Gastrocnemius medialis (tissue), 4 donors: Measurements from ENCODE around the gene CDK5RAP1. TPM values are rescaled to one million over a fixed set of nuclear protein-coding genes. Genes with fewer than 3 reads are reported as not detected.
"Not testable (repeated sequence)": the region's sequence is repeated elsewhere in the genome, so short reads cannot be mapped to it uniquely, and the experiment has no call there.

Experiments used
- ATAC-seq, 2 donors: fragments of 150-250 bp; one replicate each; pipeline ENCODE4 v1.9.1; 2016
- DNase-seq, 2 donors: peaks; one replicate each; pipeline ENCODE4 v3.0.0-alpha.2; 2019
- H3K27ac ChIP-seq, 4 donors: fragments of 200-600 bp; sonication (generic); 1 replicate in 1 of 4; 2 replicates in 3 of 4; pipeline ENCODE4 v1.5.1; 2016 to 2018; ENCODE audit warnings: mild to moderate bottlenecking in 2 of 4, moderate library complexity in 1 of 4
- H3K27me3 ChIP-seq, 3 donors: fragments of 200-600 bp; sonication (generic) in 2 of 3; 1 replicate in 1 of 3; 2 replicates in 2 of 3; pipeline versions ENCODE4 v1.5.1 to v1.6.0; 2016 to 2019; ENCODE audit warnings: mild to moderate bottlenecking in 1 of 3, moderate library complexity in 1 of 3
- H3K36me3 ChIP-seq, 2 donors: fragments of 200-600 bp; sonication (generic) in 1 of 2; one replicate each; pipeline ENCODE4 v1.5.1; 2017 to 2018
- H3K4me1 ChIP-seq, 2 donors: fragments of 200-600 bp; sonication (generic) in 1 of 2; one replicate each; pipeline ENCODE4 v1.5.1; 2016 to 2017; ENCODE audit warnings: mild to moderate bottlenecking in 2 of 2
- H3K4me3 ChIP-seq, 4 donors: fragments of 200-600 bp; sonication (generic) in 3 of 4; 1 replicate in 1 of 4; 2 replicates in 3 of 4; pipeline ENCODE4 v1.5.1; 2016 to 2019; ENCODE audit warnings: mild to moderate bottlenecking in 2 of 4
- H3K9me3 ChIP-seq, 3 donors: fragments of 200-600 bp; sonication (generic) in 2 of 3; 1 replicate in 1 of 3; 2 replicates in 2 of 3; pipeline ENCODE4 v1.5.1; 2016 to 2019
- POLR2A ChIP-seq, 2 donors: fragments of 450-650 bp; IDR thresholded peaks; one replicate each; pipeline ENCODE4 v1.6.1; 2017; ENCODE audit warnings: antibody characterized with exemption in 2 of 2, mild to moderate bottlenecking in 2 of 2, moderate library complexity in 2 of 2
- in situ Hi-C, 4 donors: fragments of 200-750 bp; cut with MboI; loops; one replicate each; pipeline versions ENCODE4 v1.15.0 to v1.8.0; 2017; ENCODE audit warnings: low sequenced_read_pairs in 4 of 4
- intact Hi-C: fragments of 100-400 bp; cut with DNase I; formaldehyde crosslinking; loops from one replicate; pipeline ENCODE4 v1.15.1; 2023; ENCODE audit warnings: low total_unique reads
- total RNA-seq, 4 donors: library from RNA; depleted of rRNA; stranded (reverse); fragments of >200 nt; gene quantifications; one replicate each; pipeline versions ENCODE4 v1.1.0 to v1.2.3, GENCODE V29; 2016
- TF ChIP-seq, protein P1 (sequence below), 5 experiments: fragments of 450-650 bp in 3 of 5; fragments of 200-600 bp in 2 of 5; sonication (generic) in 2 of 5; IDR thresholded peaks in 4 of 5; conservative IDR thresholded peaks in 1 of 5; 1 replicate in 4 of 5; 2 replicates in 1 of 5; pipeline ENCODE4 v1.5.1; 2016 to 2019; ENCODE audit warnings: antibody characterized with exemption in 5 of 5, mild to moderate bottlenecking in 3 of 5, moderate library complexity in 3 of 5

The CDK5RAP1 gene
- total RNA-seq, 4 donors from 2014 or later: 23.2 to 27.6 (median 25.8) TPM

GRCh38 chr20:33431797-33432381, 30.6 kb upstream of the CDK5RAP1 start:
- H3K4me1 ChIP-seq: peaks cover 37 to 52% of the 10 kb centered on the region in 2 donors
- no peak overlapping the region for H3K4me3 ChIP-seq
- in situ Hi-C loops (no loop called here), intact Hi-C loops (no loop called here)
- no peaks in the 10 kb centered on the region for H3K9me3 ChIP-seq
- ATAC-seq (peak in 1 of 2 donors; percentile 48), DNase-seq (peak in 1 of 2 donors; percentile 25)
- H3K27me3 ChIP-seq: no peaks in the 10 kb centered on the region
- H3K27ac ChIP-seq: peak overlapping the region; percentile 97 to 98 (median 98)
- peaks cover 0 to 11% of the 10 kb centered on the region in 2 donors for H3K36me3 ChIP-seq
- TF ChIP-seq, protein P1, sequence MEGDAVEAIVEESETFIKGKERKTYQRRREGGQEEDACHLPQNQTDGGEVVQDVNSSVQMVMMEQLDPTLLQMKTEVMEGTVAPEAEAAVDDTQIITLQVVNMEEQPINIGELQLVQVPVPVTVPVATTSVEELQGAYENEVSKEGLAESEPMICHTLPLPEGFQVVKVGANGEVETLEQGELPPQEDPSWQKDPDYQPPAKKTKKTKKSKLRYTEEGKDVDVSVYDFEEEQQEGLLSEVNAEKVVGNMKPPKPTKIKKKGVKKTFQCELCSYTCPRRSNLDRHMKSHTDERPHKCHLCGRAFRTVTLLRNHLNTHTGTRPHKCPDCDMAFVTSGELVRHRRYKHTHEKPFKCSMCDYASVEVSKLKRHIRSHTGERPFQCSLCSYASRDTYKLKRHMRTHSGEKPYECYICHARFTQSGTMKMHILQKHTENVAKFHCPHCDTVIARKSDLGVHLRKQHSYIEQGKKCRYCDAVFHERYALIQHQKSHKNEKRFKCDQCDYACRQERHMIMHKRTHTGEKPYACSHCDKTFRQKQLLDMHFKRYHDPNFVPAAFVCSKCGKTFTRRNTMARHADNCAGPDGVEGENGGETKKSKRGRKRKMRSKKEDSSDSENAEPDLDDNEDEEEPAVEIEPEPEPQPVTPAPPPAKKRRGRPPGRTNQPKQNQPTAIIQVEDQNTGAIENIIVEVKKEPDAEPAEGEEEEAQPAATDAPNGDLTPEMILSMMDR (IDR thresholded peaks at IDR 0.05 in 4 of 5, conservative IDR thresholded peaks at IDR 0.05 in 1 of 5): no peak
- no peak for TF ChIP-seq POLR2A (IDR thresholded peaks at IDR 0.05)

DNA sequence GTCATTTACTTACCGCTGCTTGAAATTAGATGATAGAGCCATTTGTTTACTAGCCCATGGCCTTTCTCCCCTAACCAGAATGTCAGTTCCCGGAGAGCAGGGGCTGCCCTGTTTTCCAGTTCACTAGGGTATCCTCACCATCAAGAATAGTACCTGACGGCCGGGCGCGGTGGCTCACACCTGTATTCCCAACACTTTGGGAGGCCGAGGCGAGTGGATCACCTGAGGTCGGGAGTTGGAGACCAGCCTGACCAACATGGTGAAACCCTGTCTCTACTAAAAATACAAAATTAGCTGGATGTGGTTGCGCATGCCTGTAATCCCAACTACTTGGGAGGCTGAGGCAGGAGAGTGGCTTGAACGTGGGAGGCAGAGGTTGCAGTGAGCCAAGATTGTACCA, 22.6 kb upstream of the CDK5RAP1 start:
- in situ Hi-C loops, H3K27me3 ChIP-seq, H3K36me3 ChIP-seq, H3K9me3 ChIP-seq: not testable (repeated sequence)
- DNase-seq: peak in 1 of 2 donors; percentile 60
- intact Hi-C loops: loop anchor here (1.0 kb wide), 1 partner anchor 9 kb away; no protein-coding TSS in a partner anchor
- Histone ChIP-seq H3K27ac (peak overlapping the region; percentile 97 to 98 (median 98)), H3K4me3 (peak overlapping the region in 1 of 4 donors; percentile 12), H3K4me1 (peaks cover 54 to 68% of the 10 kb centered on the region in 2 donors)
- ATAC-seq: peak in 1 of 2 donors; percentile 0

- intact Hi-C loops (loop anchor here (1.0 kb wide), 1 partner anchor 10 kb away; no protein-coding TSS in a partner anchor), in situ Hi-C loops (no loop called here)
- no peaks in the 10 kb centered on the region for H3K27me3 ChIP-seq
- H3K4me1 ChIP-seq: peaks cover 55 to 69% of the 10 kb centered on the region in 2 donors
- peak overlapping the region; percentile 97 to 98 (median 98) for H3K27ac ChIP-seq
- ATAC-seq (peak; percentile 68 to 73), DNase-seq (peak; percentile 94 to 99)
- H3K36me3 ChIP-seq: no peaks in the 10 kb centered on the region
- TF ChIP-seq POLR2A (IDR thresholded peaks at IDR 0.05): peak; percentile 33 to 52
- TF ChIP-seq, protein P1 (IDR thresholded peaks at IDR 0.05 in 4 of 5, conservative IDR thresholded peaks at IDR 0.05 in 1 of 5): no peak
- peak overlapping the region in 2 of 4 donors; percentile 12 to 23 for H3K4me3 ChIP-seq
- no peaks in the 10 kb centered on the region for H3K9me3 ChIP-seq
Measured at GRCh38 chr20:33423141-33423834, 22.0 kb upstream of the CDK5RAP1 start.

GRCh38 chr20:33419140-33419974, 18.0 kb upstream of the CDK5RAP1 start:
- no peak overlapping the region for H3K4me3 ChIP-seq
- TF ChIP-seq, protein P1 (IDR thresholded peaks at IDR 0.05 in 4 of 5, conservative IDR thresholded peaks at IDR 0.05 in 1 of 5): no peak
- TF ChIP-seq POLR2A (IDR thresholded peaks at IDR 0.05): peak; percentile 72 to 74
- peaks cover 55 to 60% of the 10 kb centered on the region in 2 donors for H3K4me1 ChIP-seq
- no peaks in the 10 kb centered on the region for H3K9me3 ChIP-seq
- H3K36me3 ChIP-seq: peaks cover 0 to 18% of the 10 kb centered on the region in 2 donors
- intact Hi-C loops (no loop called here), in situ Hi-C loops (no loop called here)
- ATAC-seq (peak; percentile 64 to 65), DNase-seq (peak; percentile 90 to 97)
- peak overlapping the region; percentile 97 to 98 (median 98) for H3K27ac ChIP-seq
- H3K27me3 ChIP-seq: no peaks in the 10 kb centered on the region
